Effector memory CD4-positive, alpha-beta T cell (primary cell): Measurements from ENCODE around the gene RBKS.

Experiments used
- DNase-seq, 3 donors: peaks; one replicate each; pipeline ENCODE4 v3.0.0-alpha.2; 2020
- H3K27ac ChIP-seq: 2 replicates; pipeline ENCODE4 v1.7.0; 2013; ENCODE audit warnings: mild to moderate bottlenecking, low read length, moderate library complexity; ENCODE audit not compliant: insufficient read depth, poor library complexity, severe bottlenecking
- H3K27me3 ChIP-seq: replicated peaks from 2 replicates; pipeline ENCODE4 v1.7.0; 2013; ENCODE audit warnings: mild to moderate bottlenecking, low read length; ENCODE audit not compliant: insufficient read depth, control insufficient read depth, poor library complexity, severe bottlenecking
- H3K36me3 ChIP-seq: 2 replicates; pipeline ENCODE4 v1.7.0; 2013; ENCODE audit warnings: mild to moderate bottlenecking, low read length, moderate library complexity; ENCODE audit not compliant: control insufficient read depth, insufficient read depth
- H3K4me1 ChIP-seq: 2 replicates; pipeline ENCODE4 v1.7.0; 2013; ENCODE audit warnings: low read length, mild to moderate bottlenecking; ENCODE audit not compliant: control insufficient read depth, insufficient read depth, poor library complexity, severe bottlenecking
- H3K4me3 ChIP-seq: 2 replicates; pipeline ENCODE4 v1.7.0; 2013; ENCODE audit warnings: low read length, low read depth, mild to moderate bottlenecking; ENCODE audit not compliant: insufficient read depth, poor library complexity, severe bottlenecking
- H3K9me3 ChIP-seq: 2 replicates; pipeline ENCODE4 v1.7.0; 2013; ENCODE audit warnings: mild to moderate bottlenecking, low read length, moderate library complexity; ENCODE audit not compliant: control insufficient read depth

RBKS gene

GRCh38 chr2:27734305-27734704 lies 155.9 kb downstream of the RBKS start:
- H3K27ac ChIP-seq: no peak overlapping the region
- no peaks in the 10 kb centered on the region for H3K27me3 ChIP-seq
- H3K9me3 ChIP-seq: no peaks in the 10 kb centered on the region
- no peaks in the 10 kb centered on the region for H3K36me3 ChIP-seq
- no peak for DNase-seq
- no peaks in the 10 kb centered on the region for H3K4me1 ChIP-seq
- no peak overlapping the region for H3K4me3 ChIP-seq
